ENCODE results near the gene TENT5C. TPM values are rescaled to one million over a fixed set of nuclear protein-coding genes. Genes with fewer than 3 reads are reported as not detected.
A peak's percentile ranks its signal among the peaks of the same experiment; 100 is the strongest.
"Not testable (repeated sequence)": the region's sequence is repeated elsewhere in the genome, so short reads cannot be mapped to it uniquely, and the experiment has no call there.

Gene TENT5C
- total RNA-seq = 0.65 and 0.79 TPM in 2 replicates

DNA sequence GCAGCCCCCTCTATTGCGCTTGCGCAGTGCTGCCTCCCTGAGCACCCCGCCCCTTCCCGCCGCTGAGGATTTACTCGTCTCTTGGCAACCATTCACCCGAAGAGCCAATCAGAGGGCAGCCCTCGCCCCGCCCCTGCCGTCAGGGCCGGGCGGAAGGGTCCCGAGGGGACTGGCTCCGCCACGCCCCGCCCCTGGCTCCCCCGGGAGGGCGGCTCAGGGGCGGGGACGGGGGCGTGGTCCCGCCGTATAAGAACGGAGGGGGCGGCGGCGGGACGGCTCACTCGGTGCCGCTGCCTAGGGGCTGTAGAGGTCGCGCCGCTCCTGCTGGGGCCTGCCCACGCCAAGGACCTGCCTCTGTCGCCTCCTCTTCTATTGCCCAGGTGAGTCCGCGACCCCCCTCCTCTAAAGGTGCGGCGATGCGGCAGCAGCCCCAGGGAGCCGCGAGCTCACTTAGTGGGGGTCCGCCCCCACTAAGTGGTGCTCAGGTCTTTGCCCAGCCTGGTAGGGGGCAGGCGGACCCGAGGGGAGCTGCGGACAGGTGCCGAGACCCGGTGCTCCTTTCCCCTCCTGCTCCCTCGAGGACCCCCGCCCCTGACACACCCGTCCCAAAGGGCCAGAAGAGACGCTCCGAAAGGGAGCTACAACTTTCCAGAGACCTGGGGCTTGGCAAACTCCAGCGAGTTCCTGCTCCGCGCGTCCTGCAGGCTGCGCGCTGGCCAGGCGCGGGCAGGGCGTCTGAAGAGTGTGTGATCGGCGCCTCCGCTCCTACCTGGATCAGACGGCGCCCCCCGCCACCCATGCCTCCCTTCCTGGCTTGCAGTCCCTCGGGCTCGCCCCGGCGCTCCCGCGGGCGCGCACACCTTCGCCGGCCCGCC is at the start of gene TENT5C:
Gene TENT5C, plus strand, starts transcription at position 275 of the 875 bp plus-strand sequence. CDS start 16,821 bp downstream, outside the sequence.
- peak; percentile 96 to 98 for DNase-seq (ENCODE audit: low read depth in 2 of 2)

DNA sequence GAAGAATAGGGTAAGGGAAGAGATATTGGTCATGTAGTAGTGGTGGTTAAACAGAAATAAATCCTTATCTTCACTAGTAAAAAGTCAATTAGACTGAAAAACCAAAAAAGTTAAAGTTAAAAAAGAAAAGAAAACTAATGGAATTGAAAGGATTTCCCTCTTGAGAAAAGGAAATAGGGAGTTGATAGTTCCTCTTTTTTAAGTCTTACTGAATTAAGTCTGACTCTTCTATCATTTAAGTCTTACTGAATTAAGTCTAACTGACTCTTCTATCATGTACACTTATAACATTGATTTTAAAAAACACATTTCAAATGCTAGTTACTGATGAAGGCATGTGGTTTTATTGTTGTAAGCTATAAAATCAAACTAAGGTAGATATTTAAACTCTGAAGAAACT is 49.5 kb upstream of the TENT5C start:
- DNase-seq (ENCODE audit: low read depth in 2 of 2) = no peak

DNA sequence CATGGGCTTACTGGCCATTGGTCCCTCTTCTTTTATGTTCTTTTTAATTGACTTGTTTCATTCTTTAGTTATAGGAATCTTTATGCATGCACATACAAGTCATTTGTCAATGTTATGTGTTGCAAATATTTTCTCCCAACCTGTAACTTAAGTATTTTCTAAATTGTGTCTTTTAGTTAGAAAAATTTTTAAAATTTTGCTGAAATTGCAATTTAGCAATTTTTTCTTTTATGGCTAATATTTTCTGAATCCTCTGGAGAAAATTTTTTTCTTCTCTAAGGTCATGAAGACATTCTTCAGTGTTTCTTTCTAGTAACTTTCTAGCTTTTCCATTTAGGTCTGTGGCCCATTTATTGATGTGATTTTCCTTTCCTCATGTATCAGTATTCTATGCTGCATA is 48.9 kb upstream of the TENT5C start:
- DNase-seq (ENCODE audit: low read depth in 2 of 2) = no peak

DNA sequence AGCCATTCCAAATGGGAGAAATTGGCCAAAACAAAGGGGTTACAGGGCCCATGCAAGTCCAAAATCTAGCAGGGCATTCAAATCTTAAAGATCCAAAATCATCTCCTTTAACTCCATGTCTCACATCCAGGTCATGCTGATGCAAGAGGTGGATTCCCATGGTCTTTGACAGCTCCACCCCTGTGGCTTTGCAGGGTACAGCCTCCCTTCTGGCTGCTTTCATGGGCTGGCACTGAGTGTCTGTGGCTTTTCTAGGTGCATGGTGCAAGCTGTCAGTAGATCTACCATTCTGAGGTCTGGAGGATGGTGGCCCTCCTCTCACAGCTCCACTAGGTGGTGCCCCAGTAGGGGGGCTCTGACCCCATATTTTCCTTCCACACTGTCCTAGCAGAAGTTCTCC is 47.4 kb upstream of the TENT5C start:
- not testable (repeated sequence) for DNase-seq (ENCODE audit: low read depth in 2 of 2)

DNA sequence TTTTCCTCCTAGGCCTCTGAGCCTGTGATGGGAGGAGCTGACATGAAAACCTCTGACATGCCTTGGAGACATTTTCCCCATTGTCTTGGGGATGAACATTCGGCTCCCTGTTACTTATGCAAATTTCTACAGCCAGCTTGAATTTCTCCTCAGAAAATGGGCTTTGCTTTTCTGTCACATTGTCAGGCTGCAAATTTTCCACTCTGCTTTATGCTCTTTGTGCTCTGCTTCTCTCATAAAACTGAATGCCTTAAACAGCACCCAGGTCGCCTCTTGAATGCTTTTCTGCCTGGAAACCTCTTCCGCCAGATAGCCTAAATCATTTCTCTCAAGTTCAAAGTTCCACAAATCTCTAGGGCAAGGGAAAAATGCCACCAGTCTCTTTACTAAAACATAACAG is 46.7 kb upstream of the TENT5C start:
- DNase-seq (ENCODE audit: low read depth in 2 of 2) = no peak

DNA sequence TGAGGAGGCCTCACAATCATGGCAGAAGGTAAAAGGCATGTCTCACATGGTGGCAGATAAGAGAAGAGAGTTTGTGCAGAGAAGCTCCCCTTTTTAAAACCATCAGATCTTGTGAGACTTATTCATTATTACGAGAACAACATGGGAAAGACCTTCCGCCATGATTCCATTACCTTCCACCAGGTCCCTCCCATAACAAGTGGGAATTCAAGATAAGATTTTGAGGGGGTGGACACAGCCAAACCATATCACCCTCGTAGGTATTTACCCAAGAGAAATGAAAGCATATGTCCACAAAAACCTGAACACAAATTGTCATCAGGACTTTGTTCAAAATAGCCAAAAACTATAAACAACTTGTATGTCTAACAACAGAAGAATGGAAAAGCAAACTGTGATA is 45.9 kb upstream of the TENT5C start:
- DNase-seq (ENCODE audit: low read depth in 2 of 2) = no peak

DNA sequence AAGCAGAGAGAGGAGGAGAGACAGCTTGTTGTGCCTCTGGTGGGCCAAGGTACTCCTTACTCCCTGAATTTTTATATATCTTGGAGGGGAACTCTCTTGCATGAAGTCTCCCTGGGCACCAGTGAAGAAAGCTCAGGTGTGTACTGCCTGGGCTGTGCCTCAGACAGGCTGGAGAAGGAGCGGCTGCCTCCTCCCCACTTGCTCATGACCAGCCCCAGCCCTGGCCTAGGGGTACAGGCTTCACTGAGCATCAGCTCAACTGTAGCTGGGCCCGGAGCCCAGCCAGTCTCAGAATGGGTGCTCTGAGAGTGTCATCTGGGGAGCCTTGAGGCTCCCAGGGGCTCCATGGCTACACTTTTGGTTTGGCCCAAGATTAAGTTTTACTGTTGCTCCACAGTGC is 44.8 kb upstream of the TENT5C start:
- DNase-seq (ENCODE audit: low read depth in 2 of 2) = no peak

DNA sequence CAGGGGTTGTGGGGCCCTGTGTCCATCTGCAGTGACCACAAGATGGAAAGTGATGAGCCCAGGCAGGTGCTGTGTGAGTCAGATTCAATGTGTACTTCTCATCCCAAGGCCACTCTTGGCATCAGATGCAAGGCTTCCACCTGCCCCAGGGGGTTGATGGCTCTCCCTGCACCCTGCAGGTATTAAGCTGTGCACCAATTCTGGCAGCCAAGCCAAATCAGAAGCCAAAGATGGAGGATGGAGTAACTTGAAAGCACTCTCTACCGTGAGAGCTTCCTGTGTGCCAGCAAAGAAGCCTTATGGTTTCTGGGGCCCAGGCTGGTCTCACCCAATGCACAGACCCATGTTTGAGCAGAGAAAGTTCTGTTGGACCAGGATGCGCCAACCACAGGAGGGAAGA is 44.3 kb upstream of the TENT5C start:
- DNase-seq (ENCODE audit: low read depth in 2 of 2) = no peak

DNA sequence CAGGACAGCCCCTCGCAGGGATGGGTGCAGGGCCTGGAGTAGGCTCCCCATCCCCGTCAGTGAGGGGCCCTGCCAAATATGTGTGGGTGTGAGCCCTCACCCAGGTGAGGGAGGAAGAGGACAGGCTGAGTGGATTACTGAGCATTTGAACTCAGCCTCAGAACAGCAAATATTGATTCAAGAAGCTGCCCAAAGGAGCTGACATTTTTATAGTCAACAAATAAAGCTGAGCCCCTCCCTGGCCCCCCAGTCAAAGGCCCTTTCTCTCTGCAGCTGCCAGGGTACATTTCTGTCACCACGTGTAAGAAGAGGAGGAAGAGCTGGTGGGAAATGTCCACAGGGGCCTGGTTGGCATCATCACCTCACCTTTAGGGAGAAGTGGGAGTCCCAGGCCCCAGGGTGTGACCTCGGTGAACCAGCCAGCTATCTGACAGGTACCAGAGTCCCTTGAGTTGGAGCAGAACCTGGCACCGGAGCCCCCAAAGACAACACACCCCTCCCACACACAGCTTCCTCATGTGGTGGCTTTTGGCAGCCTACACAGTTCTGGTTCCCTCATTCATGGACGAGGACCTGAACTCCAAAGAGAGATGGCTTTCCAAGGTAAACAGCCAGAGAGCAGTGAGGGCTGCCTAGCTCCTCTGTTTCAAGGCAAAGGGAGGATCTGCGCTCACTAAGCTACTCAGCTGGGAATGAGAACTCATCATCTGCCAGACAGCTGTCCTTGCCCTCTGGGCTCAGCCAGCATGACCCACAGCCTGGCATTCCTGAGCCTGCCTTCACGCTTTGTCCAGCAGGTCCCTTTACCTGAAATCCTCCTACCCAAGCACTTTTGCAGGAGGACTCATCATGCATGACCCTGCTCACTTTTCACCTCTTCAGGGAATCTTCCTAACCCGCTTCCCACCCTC is 43.0 kb upstream of the TENT5C start:
- peak in 1 of 2 donors; percentile 34 for DNase-seq (ENCODE audit: low read depth in 2 of 2)

DNA sequence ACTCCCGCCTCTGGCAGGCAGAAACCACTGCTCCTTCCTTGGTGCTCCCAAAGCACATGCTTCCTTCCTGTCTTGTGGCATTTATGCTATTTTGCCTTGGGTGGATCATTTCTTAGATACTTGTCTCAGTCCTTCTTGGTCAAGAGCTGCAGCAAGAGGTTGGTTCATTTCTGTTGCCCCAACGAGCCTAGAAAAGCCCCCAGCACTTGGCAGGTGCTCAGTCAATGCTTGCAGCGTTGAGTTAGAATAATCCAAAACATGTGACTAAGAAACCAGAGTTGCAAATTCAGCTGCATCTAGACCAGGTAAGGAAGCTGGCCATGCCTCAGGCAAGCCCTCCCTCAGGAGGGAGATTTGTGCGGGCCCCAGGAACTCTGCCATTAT is 42.4 kb upstream of the TENT5C start:
- DNase-seq (ENCODE audit: low read depth in 2 of 2) = no peak

DNA sequence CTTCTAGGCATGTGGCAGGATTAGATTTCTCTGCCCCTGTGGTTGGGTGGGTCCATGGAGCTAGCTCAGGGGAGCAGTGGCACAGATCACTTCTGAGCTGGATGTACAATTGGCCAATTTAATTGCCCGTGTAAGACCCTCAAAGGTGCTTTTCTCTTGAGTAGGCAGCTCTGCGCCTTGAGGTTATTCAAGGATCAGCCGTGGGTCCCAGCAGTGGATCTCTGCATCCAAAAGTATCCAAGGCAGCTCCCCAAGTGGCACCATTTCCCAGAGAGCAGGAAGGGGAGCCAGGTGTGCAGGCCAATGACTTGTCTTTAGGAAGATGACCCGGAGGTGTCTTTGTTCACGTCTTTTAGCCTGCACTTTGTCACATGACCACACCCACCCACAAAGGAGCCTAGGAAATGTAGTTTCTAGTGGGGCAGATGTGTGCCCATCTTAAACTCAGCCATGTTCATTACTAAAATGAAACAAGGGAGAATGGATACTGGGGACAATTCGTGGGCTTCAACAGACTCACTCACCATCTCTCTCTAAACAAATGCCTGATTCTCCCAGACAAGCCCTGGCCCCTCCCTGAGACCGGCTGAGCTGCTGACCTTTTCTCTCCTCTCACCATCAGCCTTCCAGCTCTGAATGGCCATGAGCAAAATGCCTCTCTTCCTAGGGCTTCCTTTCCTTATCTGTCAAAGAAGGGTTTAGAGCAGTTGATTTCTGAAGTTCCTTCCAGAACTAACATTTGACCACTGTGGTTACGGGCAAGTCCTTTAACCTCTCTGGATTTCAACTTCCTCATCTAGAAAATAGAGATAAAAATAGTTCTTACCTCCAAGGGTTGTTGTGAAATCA is 41.4 kb upstream of the TENT5C start:
- DNase-seq (ENCODE audit: low read depth in 2 of 2) = no peak

DNA sequence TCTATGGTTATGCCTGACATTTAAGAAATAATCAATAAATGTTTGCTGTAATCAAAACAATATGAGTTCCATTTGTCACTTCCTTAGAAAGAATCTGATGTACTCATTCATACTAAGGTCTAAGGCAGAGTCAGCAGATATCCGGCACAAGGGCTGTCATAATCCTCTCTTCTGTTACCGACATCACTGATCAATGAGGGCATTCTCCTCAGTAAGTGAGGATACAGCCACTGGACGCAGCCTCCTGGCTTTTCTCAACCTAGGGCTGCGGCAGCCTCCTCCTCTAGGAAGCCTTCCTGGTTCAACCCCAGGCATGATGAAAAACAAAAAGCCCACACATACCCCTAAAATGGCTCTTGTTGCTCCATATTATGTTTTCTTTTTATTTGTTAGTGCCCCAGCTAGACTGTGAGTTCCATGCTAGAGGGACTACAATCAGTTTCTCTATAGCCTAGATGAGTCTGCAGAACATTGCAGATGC is 40.7 kb upstream of the TENT5C start:
- DNase-seq (ENCODE audit: low read depth in 2 of 2) = no peak

DNA sequence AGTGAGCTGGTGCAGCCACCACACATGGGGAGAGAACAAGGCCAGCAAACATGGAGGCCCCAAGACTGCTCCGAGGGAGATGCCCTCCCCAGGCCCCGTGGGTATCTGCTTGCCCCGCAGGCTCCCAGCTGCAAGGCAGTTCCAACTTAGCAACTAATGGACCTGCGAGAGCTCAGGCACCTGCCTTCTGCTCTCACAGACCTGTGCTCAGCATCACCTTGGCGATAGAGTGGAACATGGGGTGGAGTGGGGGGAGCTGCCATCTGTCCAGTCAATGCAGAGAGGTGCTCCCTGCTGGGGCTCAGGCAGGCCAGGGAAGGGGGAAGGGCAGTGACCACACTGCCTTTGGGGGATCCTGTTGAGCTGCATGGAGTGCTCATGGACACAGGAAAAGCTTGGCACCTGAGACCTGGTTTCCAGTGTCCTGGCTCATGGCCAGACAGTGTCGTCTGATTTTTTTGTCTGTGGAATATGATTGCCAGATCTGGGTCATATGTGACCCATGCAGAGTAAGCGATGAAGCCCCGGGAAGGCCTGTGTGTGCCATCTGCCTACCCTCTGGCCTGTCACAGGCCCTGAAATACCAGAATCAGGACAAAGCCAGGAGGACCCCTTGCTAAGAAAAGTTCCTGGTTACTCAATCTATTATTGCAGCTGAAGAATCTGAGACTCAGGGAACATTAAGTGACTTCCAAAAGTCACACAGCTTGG is 39.9 kb upstream of the TENT5C start:
- no peak for DNase-seq (ENCODE audit: low read depth in 2 of 2)

DNA sequence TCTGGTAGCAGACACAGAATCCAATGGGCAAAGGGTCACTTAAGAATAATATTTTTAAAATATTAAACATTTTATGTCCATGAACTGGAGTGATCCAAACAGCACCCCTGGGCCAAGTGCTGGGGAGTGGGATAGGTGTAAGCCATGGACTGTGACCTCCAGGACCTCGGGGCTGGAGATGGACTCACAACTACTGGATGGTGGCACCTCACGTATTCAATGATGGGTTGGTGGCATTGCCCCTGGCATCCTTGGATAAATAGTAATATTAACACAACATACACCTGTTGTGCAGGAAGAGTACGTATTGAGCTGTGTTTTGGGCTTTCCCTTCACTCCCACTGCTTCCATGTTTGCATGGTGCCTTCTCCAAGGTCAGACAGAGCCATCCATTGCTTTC is 39.3 kb upstream of the TENT5C start:
- no peak for DNase-seq (ENCODE audit: low read depth in 2 of 2)

DNA sequence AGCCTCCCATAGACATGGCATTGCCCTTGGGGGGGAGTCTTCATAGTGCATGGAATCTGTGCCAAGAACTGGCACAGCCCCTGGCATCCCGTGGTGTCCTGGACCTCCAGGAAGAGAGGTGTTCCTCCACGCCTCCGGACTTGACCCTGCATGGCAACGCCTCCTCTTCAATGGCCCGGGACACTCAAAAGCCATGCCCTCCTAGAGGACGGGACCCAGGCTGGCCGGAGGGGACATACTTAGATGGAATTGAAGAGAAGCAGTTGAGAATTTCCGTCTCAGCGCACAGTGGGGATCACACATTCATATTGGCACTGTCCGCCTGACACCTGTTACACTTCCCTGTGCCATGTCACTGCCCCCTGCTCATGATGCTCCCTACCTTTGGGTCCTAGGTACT is 38.4 kb upstream of the TENT5C start:
- no peak for DNase-seq (ENCODE audit: low read depth in 2 of 2)

DNA sequence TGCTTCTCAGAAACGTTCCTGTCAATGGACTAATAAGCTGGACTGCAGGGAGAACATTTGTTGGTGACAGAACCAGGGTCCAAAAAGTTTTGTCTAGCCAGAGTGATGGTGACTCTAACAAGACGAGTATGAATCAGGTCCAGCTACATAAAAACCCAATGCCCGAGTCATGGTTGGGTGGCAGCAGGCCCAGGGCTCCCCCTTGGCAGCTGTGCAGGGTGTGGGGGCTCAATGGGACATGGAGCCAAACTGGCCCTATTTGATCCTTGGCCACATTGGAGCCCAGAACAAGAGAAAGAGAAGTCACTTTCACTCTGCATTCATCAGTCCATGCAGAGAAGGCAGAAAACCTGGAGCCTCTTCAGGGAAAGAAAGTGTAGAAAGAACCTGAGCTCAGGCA is 37.9 kb upstream of the TENT5C start:
- no peak for DNase-seq (ENCODE audit: low read depth in 2 of 2)

DNA sequence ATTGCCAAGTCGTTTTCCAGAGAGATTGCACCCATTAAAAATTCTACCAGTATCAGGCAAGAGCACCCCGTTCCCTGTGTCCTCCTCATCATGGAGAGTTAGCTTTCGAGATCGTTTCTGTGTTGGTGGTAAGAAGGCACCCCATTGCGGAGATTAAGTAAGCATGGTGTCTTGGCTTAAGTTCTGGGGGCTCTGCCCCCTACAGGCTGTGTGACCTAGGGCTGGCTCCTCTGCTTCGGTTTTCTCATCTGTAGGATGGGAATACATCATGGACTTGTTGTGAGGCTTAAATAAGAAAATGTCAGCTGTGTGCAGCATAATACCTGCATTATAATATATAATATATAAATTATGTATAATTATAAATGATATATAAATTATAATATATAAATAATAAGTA is 36.8 kb upstream of the TENT5C start:
- no peak for DNase-seq (ENCODE audit: low read depth in 2 of 2)

DNA sequence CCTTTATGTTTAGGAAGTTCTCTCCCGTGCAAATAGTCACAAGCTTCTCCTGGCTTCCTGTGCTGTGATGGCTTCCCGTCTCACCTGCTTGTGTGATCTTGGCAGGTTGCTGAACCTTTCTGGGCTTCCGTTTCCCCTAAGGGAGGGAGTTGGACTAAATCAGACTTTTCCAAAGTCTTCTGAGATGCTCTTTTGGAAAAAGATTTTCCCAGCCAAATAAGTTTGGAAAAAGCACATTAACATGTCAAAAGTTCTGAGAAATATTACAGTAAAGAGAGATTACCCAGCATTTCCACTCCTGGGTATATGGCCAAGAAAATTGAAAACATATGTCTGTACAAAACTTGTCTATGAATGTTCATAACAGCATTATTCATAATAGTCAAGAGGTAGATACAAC is 36.0 kb upstream of the TENT5C start:
- no peak for DNase-seq (ENCODE audit: low read depth in 2 of 2)

DNA sequence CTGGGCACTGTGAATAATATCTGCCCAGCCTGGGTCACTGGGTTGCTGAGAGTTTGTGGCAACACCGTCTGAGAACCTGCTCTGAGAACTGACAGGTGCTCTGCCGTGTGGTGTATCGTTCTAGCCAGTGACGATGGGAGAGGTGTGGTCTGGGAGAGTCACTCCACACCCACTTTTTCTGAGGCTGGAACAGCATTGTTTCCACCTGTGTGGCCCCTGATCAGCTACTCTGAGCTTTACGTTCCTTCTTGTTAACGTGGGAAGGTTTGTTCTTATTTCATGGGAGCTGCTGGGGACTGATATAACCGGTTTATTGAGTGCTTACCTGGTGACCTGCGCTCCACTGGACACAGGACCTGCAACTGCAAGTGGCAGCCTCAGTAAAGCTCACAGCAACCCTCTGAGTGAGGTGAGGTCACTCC is 34.8 kb upstream of the TENT5C start:
- no peak for DNase-seq (ENCODE audit: low read depth in 2 of 2)

DNA sequence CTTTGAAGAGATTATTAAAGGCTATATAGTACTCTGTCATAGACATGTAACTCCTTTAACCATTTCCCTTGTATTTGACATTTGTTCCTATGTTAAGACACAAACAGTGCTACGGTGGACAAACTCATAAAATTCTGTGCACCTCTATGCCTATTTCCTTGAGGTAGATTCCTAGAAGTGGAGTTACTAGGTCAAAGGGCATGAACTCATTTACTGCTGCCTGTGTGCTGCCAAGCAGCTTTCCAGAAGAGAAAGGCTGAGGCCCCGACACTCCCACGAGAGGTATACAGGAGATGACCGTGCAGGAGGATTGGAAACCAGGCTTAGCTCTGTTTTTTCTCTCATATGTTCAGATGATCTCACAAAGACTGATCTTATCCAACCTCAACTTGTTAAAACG is 34.4 kb upstream of the TENT5C start:
- DNase-seq (ENCODE audit: low read depth in 2 of 2) = no peak

DNA sequence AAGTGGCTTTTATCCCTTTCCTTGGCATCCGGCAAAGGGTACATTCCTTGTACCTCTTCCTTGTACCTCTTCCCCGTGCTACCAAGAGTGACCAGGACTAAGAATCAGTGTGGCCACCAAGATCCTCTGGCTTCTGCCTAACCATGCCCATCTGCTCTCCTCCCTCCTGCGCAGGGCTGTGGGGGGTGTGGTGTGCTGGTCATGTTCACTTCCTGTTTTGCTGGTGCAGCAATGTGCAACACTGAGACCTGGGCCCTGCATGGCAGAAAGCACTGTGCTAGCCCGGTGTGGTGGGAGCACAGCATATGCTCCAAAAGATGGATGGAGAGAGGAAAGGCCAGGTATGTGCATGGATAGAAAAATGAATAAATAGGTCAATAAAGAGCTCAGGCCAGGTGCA is 33.3 kb upstream of the TENT5C start:
- no peak for DNase-seq (ENCODE audit: low read depth in 2 of 2)
